Measurements from ENCODE around the gene ATP8B1.
A peak's percentile ranks its signal among the peaks of the same experiment; 100 is the strongest.
"Not testable (repeated sequence)": the region's sequence is repeated elsewhere in the genome, so short reads cannot be mapped to it uniquely, and the experiment has no call there.

Gene ATP8B1

GRCh38 chr18:57655740-57656139 lies 147.4 kb downstream of the ATP8B1 start:
- no peak overlapping the region for H3K4me3 ChIP-seq (ENCODE audit: low read depth, low read length)
- no peak for DNase-seq (ENCODE audit: low read depth)
- TF ChIP-seq CTCF (conservative IDR thresholded peaks at IDR 0.05; ENCODE audit: low read depth, low read length) = no peak

- DNase-seq (ENCODE audit: low read depth) = no peak
- TF ChIP-seq CTCF (conservative IDR thresholded peaks at IDR 0.05; ENCODE audit: low read depth, low read length) = no peak
These were observed 151.2 kb downstream of the ATP8B1 start for GRCh38 chr18:57651914-57652313.

GRCh38 chr18:57649556-57650500 lies 153.3 kb downstream of the ATP8B1 start:
- H3K4me3 ChIP-seq (ENCODE audit: low read depth, low read length) = no peak overlapping the region
- no peak for TF ChIP-seq CTCF (conservative IDR thresholded peaks at IDR 0.05; ENCODE audit: low read depth, low read length)

More at GRCh38 chr18:57651914-57652313, 151.2 kb downstream of the ATP8B1 start:
- no peak overlapping the region for H3K4me3 ChIP-seq (ENCODE audit: low read depth, low read length)

DNA sequence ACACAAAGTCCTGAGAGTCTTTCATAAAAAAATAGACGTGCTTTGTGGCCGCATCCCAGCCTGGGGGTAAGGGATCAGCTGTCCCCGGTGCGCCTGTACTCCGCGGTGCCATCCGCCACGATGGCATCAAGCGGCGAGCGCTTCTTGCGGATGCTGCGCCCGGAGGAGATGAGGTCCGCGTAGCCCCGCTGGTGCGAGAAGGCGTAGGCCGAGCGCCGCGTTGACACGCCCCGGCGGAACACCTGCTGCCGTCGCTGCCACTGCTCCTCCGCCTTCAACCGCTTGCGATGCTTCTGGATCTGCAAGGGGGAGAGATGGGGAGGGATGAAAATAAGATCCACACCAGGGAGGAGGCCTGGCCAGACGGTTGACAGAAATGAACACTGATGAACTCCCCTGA lies 154.7 kb downstream of the ATP8B1 start:
- TF ChIP-seq CTCF (conservative IDR thresholded peaks at IDR 0.05; ENCODE audit: low read depth, low read length) = no peak
- H3K4me3 ChIP-seq (ENCODE audit: low read depth, low read length) = no peak overlapping the region
- DNase-seq (ENCODE audit: low read depth) = no peak

More at GRCh38 chr18:57649556-57650500, 153.3 kb downstream of the ATP8B1 start:
- peak; percentile 84 for DNase-seq (ENCODE audit: low read depth)

- DNase-seq (ENCODE audit: low read depth) = peak; percentile 66
- peak; percentile 32 for TF ChIP-seq CTCF (conservative IDR thresholded peaks at IDR 0.05; ENCODE audit: low read depth, low read length)
These were observed 158.6 kb downstream of the ATP8B1 start for GRCh38 chr18:57644540-57644939.

DNA sequence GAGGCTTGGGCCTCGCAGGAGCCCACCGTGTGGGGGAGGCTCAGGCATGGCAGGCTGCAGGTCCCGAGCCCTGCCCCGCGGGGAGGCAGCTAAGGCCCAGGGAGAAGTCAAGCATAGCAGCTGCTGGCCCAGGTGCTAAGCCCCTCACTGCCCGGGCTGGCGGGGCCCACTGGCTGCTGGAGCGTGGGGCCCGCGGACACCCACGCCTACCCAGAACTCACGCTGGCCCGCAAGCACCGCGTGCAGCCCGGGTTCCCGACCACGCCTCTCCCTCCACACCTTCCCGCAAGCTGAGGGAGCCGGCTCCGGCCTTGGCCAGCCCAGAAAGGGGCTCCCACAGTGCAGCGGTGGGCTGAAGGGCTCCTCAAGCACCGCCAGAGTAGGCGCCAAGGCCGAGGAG lies 159.4 kb downstream of the ATP8B1 start:
- not testable (repeated sequence) for DNase-seq (ENCODE audit: low read depth)

More at GRCh38 chr18:57644540-57644939, 158.6 kb downstream of the ATP8B1 start:
- H3K4me3 ChIP-seq (ENCODE audit: low read depth, low read length) = no peak overlapping the region

DNA sequence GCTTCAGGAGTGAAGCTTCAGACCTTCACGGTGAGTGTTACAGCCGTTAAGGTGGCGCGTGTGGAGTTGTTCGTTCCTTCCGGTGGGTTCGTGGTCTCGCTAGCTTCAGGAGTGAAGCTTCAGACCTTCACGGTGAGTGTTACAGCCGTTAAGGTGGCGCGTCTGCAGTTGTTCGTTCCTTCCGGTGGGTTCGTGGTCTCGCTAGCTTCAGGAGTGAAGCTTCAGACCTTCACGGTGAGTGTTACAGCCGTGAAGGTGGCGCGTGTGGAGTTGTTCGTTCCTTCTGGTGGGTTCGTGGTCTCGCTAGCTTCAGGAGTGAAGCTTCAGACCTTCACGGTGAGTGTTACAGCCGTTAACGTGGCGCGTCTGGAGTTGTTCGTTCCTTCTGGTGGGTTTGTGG lies 160.7 kb downstream of the ATP8B1 start:
- H3K4me3 ChIP-seq (ENCODE audit: low read depth, low read length); DNase-seq (ENCODE audit: low read depth): not testable (repeated sequence)

More for the DNA sequence above, 159.4 kb downstream of the ATP8B1 start:
- H3K4me3 ChIP-seq (ENCODE audit: low read depth, low read length) = not testable (repeated sequence)

- H3K4me3 ChIP-seq (ENCODE audit: low read depth, low read length) = no peak overlapping the region
- no peak for TF ChIP-seq CTCF (conservative IDR thresholded peaks at IDR 0.05; ENCODE audit: low read depth, low read length)
- no peak for DNase-seq (ENCODE audit: low read depth)
These were observed 162.4 kb downstream of the ATP8B1 start for GRCh38 chr18:57640749-57641148.
